ENCODE results near the gene PPP1R3E. TPM values are rescaled to one million over a fixed set of nuclear protein-coding genes. Genes with fewer than 3 reads are reported as not detected.
A peak's percentile ranks its signal among the peaks of the same experiment; 100 is the strongest.

Gene PPP1R3E
- total and polyA plus RNA-seq, 2 experiments from 2014 or later: 14.2 to 15.5 TPM

DNA sequence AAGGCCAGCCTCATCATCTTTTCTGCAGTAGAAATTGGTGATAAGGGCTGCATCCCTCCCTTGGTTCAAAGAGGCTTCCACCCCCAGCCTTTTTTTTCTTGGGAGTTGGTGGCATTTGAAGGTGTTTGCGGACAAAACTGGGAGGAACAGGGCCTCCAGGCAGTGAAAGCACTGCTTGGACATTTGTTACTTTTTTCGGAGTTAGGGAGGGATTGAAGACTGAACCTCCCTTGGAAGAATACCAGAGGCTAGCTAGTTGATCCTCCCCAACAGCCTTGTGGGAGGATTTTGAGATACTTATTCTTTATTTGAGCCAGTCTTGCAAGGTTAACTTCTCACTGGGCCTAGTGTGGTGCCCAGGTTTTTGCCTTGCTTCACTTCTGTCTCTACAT lies 21.8 kb upstream of the PPP1R3E start:
- Histone ChIP-seq H3K27ac (peak overlapping the region; percentile 64), H3K4me3 (no peak overlapping the region), H3K36me3 (peaks cover 24% of the 10 kb centered on the region), H3K27me3 (no peaks in the 10 kb centered on the region), H3K9me3 (ENCODE audit: low read depth) (no peaks in the 10 kb centered on the region), H3K4me1 (ENCODE audit: low read depth) (peaks cover 15% of the 10 kb centered on the region)
- TF ChIP-seq, protein P1, sequence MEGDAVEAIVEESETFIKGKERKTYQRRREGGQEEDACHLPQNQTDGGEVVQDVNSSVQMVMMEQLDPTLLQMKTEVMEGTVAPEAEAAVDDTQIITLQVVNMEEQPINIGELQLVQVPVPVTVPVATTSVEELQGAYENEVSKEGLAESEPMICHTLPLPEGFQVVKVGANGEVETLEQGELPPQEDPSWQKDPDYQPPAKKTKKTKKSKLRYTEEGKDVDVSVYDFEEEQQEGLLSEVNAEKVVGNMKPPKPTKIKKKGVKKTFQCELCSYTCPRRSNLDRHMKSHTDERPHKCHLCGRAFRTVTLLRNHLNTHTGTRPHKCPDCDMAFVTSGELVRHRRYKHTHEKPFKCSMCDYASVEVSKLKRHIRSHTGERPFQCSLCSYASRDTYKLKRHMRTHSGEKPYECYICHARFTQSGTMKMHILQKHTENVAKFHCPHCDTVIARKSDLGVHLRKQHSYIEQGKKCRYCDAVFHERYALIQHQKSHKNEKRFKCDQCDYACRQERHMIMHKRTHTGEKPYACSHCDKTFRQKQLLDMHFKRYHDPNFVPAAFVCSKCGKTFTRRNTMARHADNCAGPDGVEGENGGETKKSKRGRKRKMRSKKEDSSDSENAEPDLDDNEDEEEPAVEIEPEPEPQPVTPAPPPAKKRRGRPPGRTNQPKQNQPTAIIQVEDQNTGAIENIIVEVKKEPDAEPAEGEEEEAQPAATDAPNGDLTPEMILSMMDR (IDR thresholded peaks at IDR 0.05; ENCODE audit: low read depth, low read length): no peak
- no peak for DNase-seq (ENCODE audit: low read depth in 1 of 2, low spot score in 1 of 2)

DNA sequence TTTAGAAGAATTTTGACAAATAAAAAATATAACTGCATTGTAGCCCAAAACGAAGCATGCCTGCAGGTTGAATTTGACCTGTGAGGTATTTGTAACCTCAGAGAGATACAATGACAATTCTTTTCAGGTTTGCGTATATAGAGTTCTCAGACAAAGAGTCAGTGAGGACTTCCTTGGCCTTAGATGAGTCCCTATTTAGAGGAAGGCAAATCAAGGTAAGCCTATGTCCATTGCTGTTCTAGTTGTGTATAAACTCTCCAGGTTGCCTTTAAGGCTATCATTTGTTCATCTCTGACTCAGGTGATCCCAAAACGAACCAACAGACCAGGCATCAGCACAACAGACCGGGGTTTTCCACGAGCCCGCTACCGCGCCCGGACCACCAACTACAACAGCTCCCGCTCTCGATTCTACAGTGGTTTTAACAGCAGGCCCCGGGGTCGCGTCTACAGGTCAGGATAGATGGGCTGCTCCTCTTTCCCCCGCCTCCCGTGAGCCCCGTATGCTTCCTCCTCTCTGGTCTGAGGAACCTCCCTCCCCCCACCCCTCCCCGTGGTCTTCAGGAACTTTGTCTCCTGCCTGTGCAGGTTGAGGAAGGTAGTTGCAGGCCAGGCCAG lies 21.3 kb upstream of the PPP1R3E start:
- Histone ChIP-seq H3K4me3 (no peak overlapping the region), H3K27ac (peak overlapping the region; percentile 99), H3K9me3 (ENCODE audit: low read depth) (no peaks in the 10 kb centered on the region), H3K27me3 (no peaks in the 10 kb centered on the region), H3K4me1 (ENCODE audit: low read depth) (peaks cover 15% of the 10 kb centered on the region), H3K36me3 (peaks cover 24% of the 10 kb centered on the region)
- TF ChIP-seq, protein P1 (IDR thresholded peaks at IDR 0.05; ENCODE audit: low read depth, low read length): no peak
- DNase-seq (ENCODE audit: low read depth in 1 of 2, low spot score in 1 of 2): no peak

DNA sequence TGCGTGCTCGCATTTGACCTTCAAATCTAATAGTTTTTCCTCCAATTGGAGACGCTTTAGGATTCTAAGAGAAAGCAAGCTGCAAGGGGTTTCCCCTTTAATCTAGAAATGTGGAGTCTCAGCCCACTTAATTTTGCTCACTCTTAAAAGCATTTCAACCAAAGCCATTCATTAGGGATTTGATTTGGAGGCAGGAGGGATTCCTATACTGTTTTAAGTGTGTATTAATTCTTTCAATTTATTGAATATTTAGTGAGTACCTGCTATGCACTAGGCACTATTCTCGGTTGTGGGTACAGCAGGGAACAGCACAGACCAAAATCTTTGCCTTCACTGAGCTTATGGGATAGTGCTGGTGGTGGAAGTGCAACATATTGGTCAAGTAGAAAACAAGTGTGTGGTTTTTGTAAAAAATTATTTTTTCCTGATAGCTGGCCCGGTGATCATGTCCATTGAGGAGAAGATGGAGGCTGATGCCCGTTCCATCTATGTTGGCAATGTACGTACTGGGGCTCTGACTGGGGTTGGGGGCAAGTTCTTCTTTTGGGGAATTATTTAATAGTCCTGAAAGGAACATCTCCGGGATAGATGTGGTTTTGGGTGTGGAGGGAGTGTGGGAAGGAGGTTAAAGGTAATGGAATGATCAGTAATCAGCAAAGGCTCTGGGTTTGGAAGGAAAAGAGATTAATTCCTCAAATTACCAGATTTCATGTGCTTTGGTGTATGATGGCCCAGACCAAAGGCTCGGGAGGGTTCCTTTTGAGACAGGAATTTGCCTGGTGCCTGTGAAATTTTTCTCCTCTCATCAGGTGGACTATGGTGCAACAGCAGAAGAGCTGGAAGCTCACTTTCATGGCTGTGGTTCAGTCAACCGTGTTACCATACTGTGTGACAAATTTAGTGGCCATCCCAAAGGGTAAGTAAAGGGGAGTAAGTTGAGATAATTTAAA lies 20.2 kb upstream of the PPP1R3E start:
- no peak for DNase-seq (ENCODE audit: low read depth in 1 of 2, low spot score in 1 of 2)
- Histone ChIP-seq H3K9me3 (ENCODE audit: low read depth) (no peaks in the 10 kb centered on the region), H3K36me3 (peaks cover 24% of the 10 kb centered on the region), H3K4me1 (ENCODE audit: low read depth) (peaks cover 15% of the 10 kb centered on the region), H3K27ac (peak overlapping the region; percentile 99), H3K27me3 (no peaks in the 10 kb centered on the region), H3K4me3 (peak overlapping the region; percentile 97)
- TF ChIP-seq, protein P1 (IDR thresholded peaks at IDR 0.05; ENCODE audit: low read depth, low read length): no peak

DNA sequence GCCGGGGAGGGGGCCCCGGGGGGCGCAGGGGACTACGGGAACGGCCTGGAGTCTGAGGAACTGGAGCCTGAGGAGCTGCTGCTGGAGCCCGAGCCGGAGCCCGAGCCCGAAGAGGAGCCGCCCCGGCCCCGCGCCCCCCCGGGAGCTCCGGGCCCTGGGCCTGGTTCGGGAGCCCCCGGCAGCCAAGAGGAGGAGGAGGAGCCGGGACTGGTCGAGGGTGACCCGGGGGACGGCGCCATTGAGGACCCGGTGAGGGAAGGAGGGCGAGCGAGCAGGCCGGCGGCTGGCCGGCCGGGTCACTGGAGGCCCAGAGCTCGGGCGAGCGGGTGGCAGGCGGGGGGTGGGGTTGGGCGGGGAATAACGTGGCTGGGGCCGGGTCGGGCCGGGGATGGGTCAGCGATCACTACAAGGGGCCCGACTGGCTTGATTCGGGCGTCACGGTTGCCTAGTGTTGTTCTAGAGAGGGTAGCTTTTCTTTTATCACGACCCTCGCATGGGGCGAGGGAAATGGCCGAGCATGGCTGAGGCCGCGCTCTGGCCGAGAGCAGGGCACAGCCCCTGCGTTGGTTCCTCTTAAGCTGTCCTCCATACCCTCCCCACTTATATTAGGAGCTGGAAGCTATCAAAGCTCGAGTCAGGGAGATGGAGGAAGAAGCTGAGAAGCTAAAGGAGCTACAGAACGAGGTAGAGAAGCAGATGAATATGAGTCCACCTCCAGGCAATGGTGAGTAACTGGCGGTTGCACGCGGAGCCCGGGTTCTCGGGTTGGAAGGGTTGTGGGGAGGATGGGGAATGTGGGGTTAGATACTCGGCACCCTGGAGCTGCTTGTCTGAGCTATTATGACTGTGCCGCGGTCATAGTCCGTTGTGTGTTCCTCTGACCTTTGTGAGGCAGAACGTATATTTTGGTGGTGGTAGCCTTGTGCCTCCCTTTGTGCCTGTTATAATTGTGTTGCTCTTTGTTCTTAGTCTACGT lies 19.2 kb upstream of the PPP1R3E start:
- Histone ChIP-seq H3K4me1 (ENCODE audit: low read depth) (peaks cover 15% of the 10 kb centered on the region), H3K36me3 (peaks cover 24% of the 10 kb centered on the region), H3K9me3 (ENCODE audit: low read depth) (no peaks in the 10 kb centered on the region), H3K27ac (peak overlapping the region; percentile 99), H3K27me3 (no peaks in the 10 kb centered on the region), H3K4me3 (peak overlapping the region; percentile 97)
- TF ChIP-seq, protein P1 (IDR thresholded peaks at IDR 0.05; ENCODE audit: low read depth, low read length): no peak
- DNase-seq (ENCODE audit: low read depth in 1 of 2, low spot score in 1 of 2): peak; percentile 59 to 67
